H9 (cell line): Measurements from ENCODE around the gene CLEC16A. TPM values are rescaled to one million over a fixed set of nuclear protein-coding genes. Genes with fewer than 3 reads are reported as not detected.

Source experiments
- DNase-seq: peaks from one replicate; pipeline ENCODE4 v3.0.0-alpha.2; 2017
- H2AFZ ChIP-seq: one replicate; pipeline ENCODE4 v1.6.1; 2013; ENCODE audit warnings: mild to moderate bottlenecking, low read length, control low read depth, moderate library complexity
- H2AK5ac ChIP-seq: 2 replicates; pipeline ENCODE4 v1.6.1; 2013; ENCODE audit warnings: low read length, control low read depth, mixed read lengths; ENCODE audit not compliant: insufficient read length
- H2BK120ac ChIP-seq: one replicate; pipeline ENCODE4 v1.6.1; 2013; ENCODE audit warnings: low read depth, mild to moderate bottlenecking, low read length, control low read depth, inconsistent platforms; ENCODE audit not compliant: poor library complexity, severe bottlenecking
- H2BK12ac ChIP-seq: 2 replicates; pipeline ENCODE4 v1.6.1; 2013; ENCODE audit warnings: low read length, control low read depth, mixed read lengths, low read depth; ENCODE audit not compliant: insufficient read length
- H2BK15ac ChIP-seq: 2 replicates; pipeline ENCODE4 v1.6.1; 2013; ENCODE audit warnings: low read depth, low read length, control low read depth
- H2BK20ac ChIP-seq: one replicate; pipeline ENCODE4 v1.6.1; 2013; ENCODE audit warnings: low read depth, mild to moderate bottlenecking, low read length, control low read depth, inconsistent platforms; ENCODE audit not compliant: poor library complexity, severe bottlenecking
- H2BK5ac ChIP-seq: 2 replicates; pipeline ENCODE4 v1.6.1; 2013; ENCODE audit warnings: low read length, control low read depth, mixed read lengths; ENCODE audit not compliant: insufficient read length
- H3K14ac ChIP-seq: 2 replicates; pipeline ENCODE4 v1.6.1; 2013; ENCODE audit warnings: low read length, control low read depth; ENCODE audit not compliant: insufficient read depth
- H3K18ac ChIP-seq: 2 replicates; pipeline ENCODE4 v1.6.1; 2013; ENCODE audit warnings: low read depth, mild to moderate bottlenecking, mixed read lengths, low read length, control low read depth; ENCODE audit not compliant: insufficient read length
- H3K23ac ChIP-seq: 2 replicates; pipeline ENCODE4 v1.6.1; 2013; ENCODE audit warnings: low read length, control low read depth, mixed read lengths, low read depth; ENCODE audit not compliant: insufficient read length
- H3K23me2 ChIP-seq: 2 replicates; pipeline ENCODE4 v1.6.1; 2013; ENCODE audit warnings: low read depth, mild to moderate bottlenecking, mixed read lengths, low read length, control low read depth; ENCODE audit not compliant: insufficient read length, poor library complexity, severe bottlenecking
- H3K27ac ChIP-seq: 2 replicates; pipeline ENCODE4 v1.5.1; 2013; ENCODE audit warnings: low read length, control low read depth, mixed read lengths, low read depth; ENCODE audit not compliant: insufficient read length
- H3K27me3 ChIP-seq: 2 replicates; pipeline ENCODE4 v1.6.1; 2013; ENCODE audit warnings: low read length, control low read depth, inconsistent platforms; ENCODE audit not compliant: insufficient read depth
- H3K4ac ChIP-seq: 2 replicates; pipeline ENCODE4 v1.6.1; 2013; ENCODE audit warnings: low read depth, mild to moderate bottlenecking, control low read depth, inconsistent platforms, low read length, moderate library complexity
- H3K4me1 ChIP-seq: 2 replicates; pipeline ENCODE4 v1.6.1; 2013; ENCODE audit warnings: low read length, control low read depth, inconsistent platforms; ENCODE audit not compliant: insufficient read depth
- H3K4me2 ChIP-seq: 2 replicates; pipeline ENCODE4 v1.6.1; 2013; ENCODE audit warnings: low read length, control low read depth, mixed read lengths; ENCODE audit not compliant: insufficient read length, insufficient read depth
- H3K56ac ChIP-seq: 2 replicates; pipeline ENCODE4 v1.6.1; 2013; ENCODE audit warnings: low read depth, mild to moderate bottlenecking, mixed read lengths, low read length, control low read depth; ENCODE audit not compliant: insufficient read length
- H3K79me1 ChIP-seq: 2 replicates; pipeline ENCODE4 v1.6.1; 2013; ENCODE audit warnings: low read depth, mild to moderate bottlenecking, moderate library complexity, low read length, control low read depth, inconsistent platforms; ENCODE audit not compliant: insufficient read depth, poor library complexity, severe bottlenecking
- H3K79me2 ChIP-seq: 2 replicates; pipeline ENCODE4 v1.6.1; 2013; ENCODE audit warnings: low read length, control low read depth, inconsistent platforms; ENCODE audit not compliant: insufficient read depth
- H3K9ac ChIP-seq: 2 replicates; pipeline ENCODE4 v1.6.1; 2013; ENCODE audit warnings: low read length, control low read depth, mixed read lengths; ENCODE audit not compliant: insufficient read length; ENCODE audit errors: extremely low read depth
- H3K9me3 ChIP-seq: one replicate; pipeline ENCODE4 v1.6.1; 2013; ENCODE audit warnings: low read depth, low read length, inconsistent platforms; ENCODE audit not compliant: control insufficient read depth
- H3T11ph ChIP-seq: one replicate; pipeline ENCODE4 v1.6.1; 2013; ENCODE audit warnings: mild to moderate bottlenecking, low read length, control low read depth, inconsistent platforms
- H4K20me1 ChIP-seq: one replicate; pipeline ENCODE4 v1.6.1; 2013; ENCODE audit not compliant: control insufficient read depth, insufficient read length, insufficient read depth
- H4K5ac ChIP-seq: 2 replicates; pipeline ENCODE4 v1.6.1; 2013; ENCODE audit warnings: low read depth, mild to moderate bottlenecking, mixed read lengths, low read length, control low read depth; ENCODE audit not compliant: insufficient read length
- H4K8ac ChIP-seq: replicated peaks from 2 replicates; pipeline ENCODE4 v1.6.1; 2013; ENCODE audit warnings: low read length, control low read depth, mixed read lengths, low read depth; ENCODE audit not compliant: insufficient read length
- H4K91ac ChIP-seq: 2 replicates; pipeline ENCODE4 v1.6.1; 2013; ENCODE audit warnings: low read depth, mild to moderate bottlenecking, moderate library complexity, mixed read lengths, low read length, control low read depth; ENCODE audit not compliant: insufficient read length
- H3K27ac Mint-ChIP-seq, 3 experiments: 2 replicates in 2 of 3; 3 replicates in 1 of 3; pipeline ENCODE4 v1.8.0; 2020 to 2021; ENCODE audit warnings: mixed read lengths in 3 of 3, mild to moderate bottlenecking in 1 of 3, moderate library complexity in 1 of 3
- H3K27me3 Mint-ChIP-seq: 2 replicates; pipeline ENCODE4 v1.8.0; 2021; ENCODE audit warnings: low read depth, mild to moderate bottlenecking, moderate library complexity, mixed read lengths
- H3K36me3 Mint-ChIP-seq, 3 experiments: 2 replicates in 2 of 3; 3 replicates in 1 of 3; pipeline ENCODE4 v1.8.0; 2020 to 2021; ENCODE audit warnings: low read depth in 3 of 3, mixed read lengths in 3 of 3; ENCODE audit not compliant: insufficient read depth in 1 of 3
- H3K4me1 Mint-ChIP-seq, 2 experiments: 2 replicates each; pipeline ENCODE4 v1.8.0; 2020; ENCODE audit warnings: mixed read lengths in 2 of 2
- H3K4me3 Mint-ChIP-seq, 2 experiments: 2 replicates in 1 of 2; 3 replicates in 1 of 2; pipeline ENCODE4 v1.8.0; 2020 to 2021; ENCODE audit warnings: mild to moderate bottlenecking in 2 of 2, mixed read lengths in 2 of 2, moderate library complexity in 1 of 2
- H3K9me3 Mint-ChIP-seq, 2 experiments: 2 replicates in 1 of 2; 3 replicates in 1 of 2; pipeline ENCODE4 v1.8.0; 2020; ENCODE audit warnings: mild to moderate bottlenecking in 2 of 2, mixed read lengths in 2 of 2, moderate library complexity in 1 of 2
- WGBS: extraction: QIAGEN DNeasy Blood & Tissue Kit; methylation state at CpG from one replicate; pipeline ENCODE4 v1.1.7; 2013; ENCODE audit warnings: missing lambda C conversion rate, low lambda C conversion rate, mixed read lengths; ENCODE audit not compliant: insufficient read length; ENCODE audit errors: extremely low coverage; 5-methylcytosine and 5-hydroxymethylcytosine counted together
- total RNA-seq: library from RNA; stranded (reverse); gene quantifications from 2 replicates; pipeline ENCODE4 v1.2.1, GENCODE V29; 2021
- TF ChIP-seq, protein P1 (sequence below): fragments of 200-600 bp; sonication (generic); conservative IDR thresholded peaks from 3 replicates; pipeline ENCODE4 v1.8.0; 2021; ENCODE audit warnings: antibody characterized with exemption, mild to moderate bottlenecking

The CLEC16A gene
- total RNA-seq, 1 experiment from 2014 or later, result 15.2 TPM

- Histone ChIP-seq H2BK15ac (no peak overlapping the region), H3K23ac (no peak overlapping the region), H4K91ac (no peak overlapping the region), H3K23me2 (no peaks in the 10 kb centered on the region), H2AK5ac (no peak overlapping the region), H3K4me1 (no peaks in the 10 kb centered on the region; the same call in 1 of the 2 replicates), H3K18ac (no peak overlapping the region), H3K79me2 (no peaks in the 10 kb centered on the region), H2BK5ac (no peak overlapping the region), H3K4me2 (no peak overlapping the region), H3T11ph (no peak overlapping the region), H3K27me3 (no peaks in the 10 kb centered on the region), H2BK120ac (no peak overlapping the region), H3K56ac (no peak overlapping the region), H2BK20ac (no peak overlapping the region), H3K9me3 (no peaks in the 10 kb centered on the region), H4K20me1 (peaks cover 2% of the 10 kb centered on the region), H4K5ac (no peak overlapping the region), H4K8ac (no peak overlapping the region), H3K4ac (no peak overlapping the region), H3K27ac (no peak overlapping the region), H2AFZ (no peak overlapping the region), H3K14ac (no peak overlapping the region), H2BK12ac (no peak overlapping the region), H3K79me1 (no peaks in the 10 kb centered on the region), H3K9ac (no peak overlapping the region)
- H3K4me3 Mint-ChIP-seq, result no peak overlapping the region
- DNase-seq, result no peak
- TF ChIP-seq, protein P1, sequence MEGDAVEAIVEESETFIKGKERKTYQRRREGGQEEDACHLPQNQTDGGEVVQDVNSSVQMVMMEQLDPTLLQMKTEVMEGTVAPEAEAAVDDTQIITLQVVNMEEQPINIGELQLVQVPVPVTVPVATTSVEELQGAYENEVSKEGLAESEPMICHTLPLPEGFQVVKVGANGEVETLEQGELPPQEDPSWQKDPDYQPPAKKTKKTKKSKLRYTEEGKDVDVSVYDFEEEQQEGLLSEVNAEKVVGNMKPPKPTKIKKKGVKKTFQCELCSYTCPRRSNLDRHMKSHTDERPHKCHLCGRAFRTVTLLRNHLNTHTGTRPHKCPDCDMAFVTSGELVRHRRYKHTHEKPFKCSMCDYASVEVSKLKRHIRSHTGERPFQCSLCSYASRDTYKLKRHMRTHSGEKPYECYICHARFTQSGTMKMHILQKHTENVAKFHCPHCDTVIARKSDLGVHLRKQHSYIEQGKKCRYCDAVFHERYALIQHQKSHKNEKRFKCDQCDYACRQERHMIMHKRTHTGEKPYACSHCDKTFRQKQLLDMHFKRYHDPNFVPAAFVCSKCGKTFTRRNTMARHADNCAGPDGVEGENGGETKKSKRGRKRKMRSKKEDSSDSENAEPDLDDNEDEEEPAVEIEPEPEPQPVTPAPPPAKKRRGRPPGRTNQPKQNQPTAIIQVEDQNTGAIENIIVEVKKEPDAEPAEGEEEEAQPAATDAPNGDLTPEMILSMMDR, result no peak
- H3K9me3 Mint-ChIP-seq, result no peaks in the 10 kb centered on the region
- H3K36me3 Mint-ChIP-seq, result peaks cover 0 to 3% (median 0%) of the 10 kb centered on the region in 3 experiments; a peak in 1 of 7 replicates
- no peaks in the 10 kb centered on the region for H3K27me3 Mint-ChIP-seq
- no CpG with 5 or more reads among the region's 10 CpGs for WGBS
- H3K27ac Mint-ChIP-seq, result peak overlapping the region in 1 of 3 experiments; percentile 50; a peak in 2 of 7 replicates
- H3K4me1 Mint-ChIP-seq, result peaks cover 6 to 15% of the 10 kb centered on the region in 2 experiments
Measured at GRCh38 chr16:11094857-11095565, 150.6 kb downstream of the CLEC16A start.
